ENCODE measurements around the gene RPS19.

Gene RPS19

GRCh38 chr19:41915021-41915775, 55.1 kb downstream of the RPS19 start:
- DNase-seq (ENCODE audit: low read depth in 3 of 3) = no peak

DNA sequence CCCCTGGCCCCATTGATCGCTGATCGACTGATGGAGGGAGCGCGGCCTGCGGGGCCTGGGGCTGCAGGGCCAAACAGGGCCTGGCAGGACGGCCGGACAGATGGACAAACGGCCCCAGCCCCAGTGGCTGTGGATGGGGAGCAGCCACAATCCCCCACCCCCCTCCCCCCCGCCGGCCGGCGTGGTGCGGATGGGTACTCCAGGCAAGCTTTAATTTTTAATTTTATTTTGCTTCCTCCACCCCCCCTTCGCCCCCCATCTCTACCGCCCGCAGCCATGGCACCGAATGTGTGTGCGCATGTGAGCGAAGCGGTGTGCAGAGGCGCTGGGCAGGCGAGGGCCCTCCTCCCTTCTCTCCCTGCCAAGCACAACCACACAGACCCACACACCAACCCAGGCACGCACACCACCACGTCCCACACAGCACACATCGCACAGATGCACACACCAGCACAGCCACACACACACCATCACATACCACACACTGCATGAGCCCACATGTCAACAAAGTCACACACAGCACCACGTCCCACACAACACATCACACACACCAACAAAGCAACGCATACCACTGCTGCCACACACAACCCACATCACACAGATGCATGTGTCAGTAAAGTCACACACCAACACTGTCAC, 55.8 kb downstream of the RPS19 start:
- no peak for DNase-seq (ENCODE audit: low read depth in 3 of 3)

GRCh38 chr19:41917676-41918075, 57.6 kb downstream of the RPS19 start:
- no peak for DNase-seq (ENCODE audit: low read depth in 3 of 3)

- DNase-seq (ENCODE audit: low read depth in 3 of 3) = no peak
These were observed 58.0 kb downstream of the RPS19 start for GRCh38 chr19:41918095-41918494.

DNA sequence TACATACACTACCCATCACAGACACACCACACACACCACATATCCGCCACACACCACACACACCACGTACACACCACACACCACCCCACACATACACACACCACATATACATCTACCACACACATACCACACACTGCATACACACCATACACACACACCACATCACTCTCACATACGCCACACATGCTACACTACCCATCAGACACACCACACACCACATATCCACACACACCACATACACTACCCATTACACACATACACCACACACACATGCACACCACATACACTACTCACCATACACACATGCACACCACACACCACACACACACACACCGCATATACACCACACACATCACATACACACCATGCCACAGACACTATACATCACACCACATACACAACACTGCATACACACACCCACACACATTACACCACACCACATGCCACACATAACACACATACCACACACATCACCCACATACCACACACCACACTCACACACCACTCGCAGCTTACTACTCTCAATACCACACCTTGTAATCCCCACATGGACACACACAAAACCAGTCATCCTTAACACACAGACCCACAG, 58.7 kb downstream of the RPS19 start:
- DNase-seq (ENCODE audit: low read depth in 3 of 3) = no peak

DNA sequence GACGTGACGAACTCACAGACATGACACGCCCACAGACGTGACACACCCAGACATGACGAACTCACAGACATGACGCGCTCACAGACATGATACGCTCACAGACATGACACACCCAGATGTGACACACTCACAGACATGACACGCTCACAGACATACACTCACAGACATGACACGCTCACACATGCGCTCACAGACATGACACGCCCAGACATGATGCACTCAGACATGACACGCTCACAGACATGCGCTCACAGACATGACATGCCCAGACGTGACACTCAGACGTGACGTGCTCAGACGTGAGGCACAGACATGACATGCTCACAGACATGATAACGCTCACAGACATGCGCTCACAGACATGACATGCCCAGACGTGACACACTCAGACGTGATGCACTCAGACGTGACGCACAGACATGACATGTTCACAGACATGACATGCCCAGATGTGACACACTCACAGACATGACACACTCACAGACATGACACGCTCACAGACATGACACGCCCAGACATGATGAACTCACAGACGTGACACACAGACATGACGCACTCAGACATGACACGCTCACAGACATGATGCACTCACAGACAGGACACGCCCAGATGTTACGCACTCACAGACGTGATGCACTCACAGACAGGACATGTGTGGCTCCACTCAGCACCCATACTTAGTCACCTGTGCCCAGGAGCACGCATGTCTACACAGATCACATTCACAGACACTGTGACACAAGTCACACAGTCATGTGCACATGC, 60.1 kb downstream of the RPS19 start:
- no peak for DNase-seq (ENCODE audit: low read depth in 3 of 3)

- no peak for DNase-seq (ENCODE audit: low read depth in 3 of 3)
These were observed 61.0 kb downstream of the RPS19 start for GRCh38 chr19:41920882-41921576.

DNA sequence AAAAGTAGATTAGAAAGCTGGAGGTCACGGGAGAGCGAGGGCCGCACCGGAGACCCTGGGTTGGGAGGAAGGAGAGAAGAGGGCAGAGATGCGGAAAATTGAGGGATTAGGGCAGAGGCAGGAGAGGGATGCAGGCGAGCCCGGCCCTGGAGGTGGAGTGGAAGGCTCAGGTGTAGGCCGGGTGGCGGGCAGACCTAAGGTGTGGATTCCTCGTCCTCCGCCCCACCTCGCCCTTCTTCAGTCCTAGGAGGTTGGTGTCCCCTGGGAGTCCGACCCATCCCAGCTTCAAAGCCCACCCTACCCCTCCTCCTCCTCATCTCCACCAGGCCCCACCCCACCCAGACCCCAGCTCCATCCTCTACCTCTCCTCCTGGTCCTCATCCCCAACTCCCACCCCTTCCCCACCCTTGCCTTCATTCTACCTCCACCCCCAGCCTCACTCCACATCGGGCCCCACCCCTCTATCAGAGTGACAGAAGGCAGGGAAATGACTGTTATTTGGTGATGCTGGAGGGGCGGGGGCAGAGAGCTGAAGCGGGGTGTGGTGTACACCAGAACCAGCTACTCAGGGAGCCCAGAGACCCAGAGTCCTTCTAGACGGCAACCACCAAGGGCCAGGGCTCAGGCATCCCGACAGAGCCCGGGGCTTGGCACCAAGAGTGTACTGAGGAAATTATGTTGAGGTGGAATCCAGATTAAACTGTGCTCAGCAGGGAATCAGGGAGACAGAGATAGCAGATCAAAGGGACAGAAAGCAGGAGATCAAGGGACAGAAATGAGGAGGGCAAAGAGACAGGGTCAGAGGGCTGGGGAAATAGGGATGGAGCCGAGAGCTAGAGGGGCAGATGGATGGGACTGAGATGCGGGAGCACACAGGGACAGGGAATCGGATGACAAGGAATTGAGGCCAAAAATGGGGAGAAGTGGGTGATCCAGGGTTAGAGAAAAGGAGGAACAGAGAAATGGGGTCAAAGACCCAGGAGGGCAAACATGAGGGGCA, 61.8 kb downstream of the RPS19 start:
- DNase-seq (ENCODE audit: low read depth in 3 of 3) = no peak

All from stimulated activated CD4-positive, alpha-beta T cell treated with anti-CD3 and anti-CD28 coated beads, TNF-alpha, amount 100 ng/mL, for 24 hours (primary cell).